T-helper 2 cell (primary cell): ENCODE results near the gene VDR.
"Not testable (repeated sequence)": the region's sequence is repeated elsewhere in the genome, so short reads cannot be mapped to it uniquely, and the experiment has no call there.

Experiments used
- DNase-seq, 5 experiments: peaks; one replicate each; pipeline versions ENCODE4 v3.0.0 to v3.0.0-alpha.2; 2012 to 2022

VDR gene

GRCh38 chr12:47812797-47813510, 91.8 kb downstream of the VDR start:
- DNase-seq = peak; percentile 73 to 98 (median 85)

DNA sequence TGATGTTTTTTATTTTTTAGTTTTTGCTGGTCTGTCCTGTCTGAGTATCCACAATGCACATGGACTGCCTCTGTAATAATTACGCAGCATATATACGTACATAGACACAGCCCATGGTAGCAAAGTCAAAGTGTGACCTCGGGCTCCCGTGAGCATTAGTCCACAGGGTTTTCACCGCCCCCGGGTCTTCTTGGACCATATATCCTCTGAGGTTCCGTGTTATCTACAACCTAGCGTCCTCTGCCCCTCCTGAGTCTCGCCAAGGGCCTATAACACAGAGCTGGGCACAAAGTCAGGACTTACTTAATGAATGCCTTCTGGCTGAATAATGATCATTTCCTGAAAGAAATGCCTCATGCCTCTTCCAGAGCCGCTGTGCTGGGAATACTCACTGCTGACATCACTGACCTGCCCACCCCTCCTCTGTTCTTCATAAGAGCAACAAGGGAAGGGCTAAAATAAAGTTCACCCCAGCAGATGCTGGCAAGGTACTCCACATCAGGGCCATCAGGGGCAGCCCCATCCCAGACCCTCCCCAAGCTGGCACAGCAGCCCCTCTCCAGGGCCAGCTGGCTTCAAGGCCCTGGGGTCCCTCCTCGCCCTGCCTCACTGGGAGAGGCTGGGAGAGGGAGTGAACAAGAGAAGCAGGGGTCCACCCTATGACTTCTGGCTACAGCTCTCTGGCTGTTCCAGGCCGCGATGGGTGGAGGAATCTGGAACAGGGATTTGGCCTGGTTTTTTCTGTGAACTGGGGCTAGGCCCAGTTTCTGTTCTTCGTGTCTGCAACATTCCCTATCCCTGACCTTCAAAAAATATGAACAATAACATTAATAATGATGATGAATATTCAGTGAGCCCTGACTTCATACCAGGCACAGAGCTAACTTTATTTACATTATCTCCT, 93.0 kb downstream of the VDR start:
- DNase-seq = no peak

DNA sequence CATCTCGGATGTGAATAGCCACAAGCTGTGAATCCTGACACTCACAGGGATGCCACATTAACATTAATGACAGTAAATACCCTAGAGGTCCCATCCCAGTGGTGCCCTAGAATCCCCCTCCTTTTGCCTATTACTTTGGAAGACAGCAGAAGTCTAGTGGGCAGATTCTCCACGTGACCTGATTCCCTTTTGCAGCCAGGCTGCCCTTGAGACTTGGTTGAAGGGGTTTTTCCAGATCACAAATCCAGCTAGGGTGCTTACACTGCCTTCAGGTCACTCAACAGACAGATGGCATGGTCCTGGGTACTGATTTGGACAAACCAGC, 93.8 kb downstream of the VDR start:
- DNase-seq = no peak

- DNase-seq = not testable (repeated sequence)
Observed at GRCh38 chr12:47809518-47809917, 95.3 kb downstream of the VDR start.

DNA sequence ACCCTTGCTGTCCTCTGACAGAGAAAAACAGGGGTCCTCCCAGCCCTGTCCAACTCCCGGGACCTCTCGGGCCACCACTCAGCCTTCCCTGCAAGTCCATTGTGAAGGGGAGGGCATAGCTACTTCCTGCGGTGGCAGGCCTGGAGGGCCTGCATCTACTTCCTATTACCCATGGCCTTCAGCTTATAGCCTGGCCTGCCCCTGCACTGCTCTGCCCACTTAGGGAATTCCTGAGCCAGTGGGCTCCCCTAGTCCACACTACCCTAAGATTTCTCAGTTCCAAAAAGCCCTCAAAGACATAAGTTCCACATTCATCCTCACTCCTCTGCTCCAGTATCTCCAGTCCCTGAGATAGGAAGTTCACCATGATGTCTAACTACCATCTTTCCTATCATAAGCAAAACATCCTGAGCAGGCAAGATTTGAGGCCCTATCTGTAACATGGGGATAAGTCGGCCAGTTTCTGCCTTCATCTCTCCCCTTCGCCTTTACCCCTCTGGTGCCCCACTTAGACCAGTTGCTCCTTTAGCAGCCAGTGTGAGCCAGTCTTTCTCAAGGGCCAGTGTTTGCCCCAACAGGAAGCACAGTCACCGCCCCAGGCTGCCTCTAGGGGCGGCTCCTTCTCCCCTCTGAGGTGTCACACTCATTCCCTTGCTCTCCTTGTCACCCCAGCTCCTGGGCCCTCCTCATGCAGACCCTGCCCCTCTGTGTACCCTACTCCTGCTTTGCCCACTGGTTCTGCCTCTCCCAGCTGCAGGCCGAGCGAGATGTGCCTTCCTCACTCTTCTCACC, 96.0 kb downstream of the VDR start:
- DNase-seq = peak in 4 of 5 experiments; percentile 19 to 62 (median 33)

- DNase-seq = peak; percentile 33 to 89 (median 60)
Observed at GRCh38 chr12:47808050-47808449, 96.7 kb downstream of the VDR start.

GRCh38 chr12:47807338-47807737, 97.5 kb downstream of the VDR start:
- DNase-seq = no peak

DNA sequence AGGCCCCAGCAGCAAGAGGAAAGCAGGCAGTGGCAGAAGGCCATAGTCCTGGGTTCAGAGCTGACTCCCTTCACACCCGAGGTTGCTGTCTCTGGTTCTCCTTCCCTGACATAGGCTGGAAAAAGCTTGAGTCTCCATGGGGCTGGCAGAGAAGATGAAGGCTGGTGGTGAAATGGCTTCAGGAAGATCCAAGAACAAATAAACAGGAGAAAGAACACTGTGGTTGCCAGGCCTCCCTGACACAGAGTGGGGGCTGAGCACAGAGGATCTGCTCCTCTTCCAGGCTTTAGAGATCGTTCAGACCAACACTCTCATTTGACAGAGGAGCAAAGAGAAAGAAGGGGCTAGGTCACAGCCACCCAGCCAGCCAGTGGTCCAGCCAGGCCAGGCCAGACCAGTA, 99.4 kb downstream of the VDR start:
- DNase-seq = no peak

DNA sequence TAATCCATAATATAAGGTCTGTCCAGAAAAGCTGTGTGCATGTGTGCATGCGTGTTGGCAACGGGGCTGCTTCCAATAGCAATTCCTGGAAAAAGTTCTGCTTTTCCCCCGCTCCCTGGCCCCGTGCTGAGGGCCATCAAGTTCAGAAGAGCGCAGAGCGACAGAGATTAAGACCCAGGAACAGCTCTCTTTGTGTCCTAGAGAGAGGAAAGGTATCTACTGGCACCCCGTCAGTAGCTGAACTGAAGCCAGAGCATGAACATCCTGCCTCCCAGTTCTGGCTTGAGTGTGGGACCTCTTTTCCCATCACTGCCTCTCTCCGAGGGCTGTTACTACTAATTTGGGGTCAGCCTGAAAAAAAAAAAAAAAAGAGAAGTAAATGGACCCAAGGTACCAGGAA, 100.6 kb downstream of the VDR start:
- DNase-seq = no peak

DNA sequence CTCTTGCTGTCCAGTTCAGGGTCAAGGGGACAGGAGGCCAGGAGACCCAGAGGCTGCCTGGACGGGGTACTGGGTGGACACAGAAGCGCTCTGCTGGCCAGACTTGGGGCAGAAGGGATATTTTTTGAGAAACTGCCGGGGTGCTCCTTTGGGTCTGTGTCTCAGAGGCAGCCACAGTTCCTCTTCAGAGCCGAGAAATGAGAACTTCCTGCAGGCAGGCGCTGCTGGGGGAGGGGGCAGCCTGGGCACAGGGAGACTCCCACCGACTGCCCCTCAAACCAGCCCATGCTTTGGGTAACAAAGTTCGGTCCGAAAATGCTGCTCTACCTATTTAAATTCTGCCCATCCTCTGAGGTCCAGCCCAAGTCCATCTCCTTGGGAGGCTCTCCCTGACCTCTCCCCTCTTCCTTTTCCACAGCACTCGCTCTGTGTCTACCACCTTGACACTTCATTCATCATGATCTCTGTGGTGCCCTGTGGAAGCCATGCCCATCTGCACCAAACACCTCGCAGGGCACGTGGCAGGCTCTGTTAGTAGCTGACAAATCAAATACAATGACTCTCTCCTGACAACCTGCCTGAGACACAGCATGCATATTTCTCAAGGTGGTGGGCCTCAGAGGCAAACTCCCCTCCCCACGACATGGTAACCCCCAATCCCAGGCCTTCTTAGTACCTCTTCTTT, 101.5 kb downstream of the VDR start:
- DNase-seq = no peak

GRCh38 chr12:47802312-47802711, 102.5 kb downstream of the VDR start:
- peak in 1 of 5 experiments; percentile 40 for DNase-seq

DNA sequence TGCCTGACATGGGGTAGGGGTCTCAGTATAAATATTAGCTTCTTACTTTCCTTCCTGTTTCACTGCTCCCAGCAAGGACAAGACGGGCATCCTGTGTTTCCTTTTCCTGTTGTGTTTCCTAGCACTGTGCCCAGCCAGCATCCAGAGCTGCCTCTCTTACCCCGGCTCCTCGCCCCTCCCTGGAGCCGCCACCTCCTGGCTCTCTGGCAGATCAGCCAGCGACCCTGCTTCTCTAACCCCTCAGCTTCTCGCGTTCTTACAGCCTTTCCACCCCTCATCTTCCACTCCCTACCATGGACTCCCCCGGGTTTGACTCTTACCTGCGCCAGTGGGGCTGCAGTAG, 102.9 kb downstream of the VDR start:
- DNase-seq = no peak

DNA sequence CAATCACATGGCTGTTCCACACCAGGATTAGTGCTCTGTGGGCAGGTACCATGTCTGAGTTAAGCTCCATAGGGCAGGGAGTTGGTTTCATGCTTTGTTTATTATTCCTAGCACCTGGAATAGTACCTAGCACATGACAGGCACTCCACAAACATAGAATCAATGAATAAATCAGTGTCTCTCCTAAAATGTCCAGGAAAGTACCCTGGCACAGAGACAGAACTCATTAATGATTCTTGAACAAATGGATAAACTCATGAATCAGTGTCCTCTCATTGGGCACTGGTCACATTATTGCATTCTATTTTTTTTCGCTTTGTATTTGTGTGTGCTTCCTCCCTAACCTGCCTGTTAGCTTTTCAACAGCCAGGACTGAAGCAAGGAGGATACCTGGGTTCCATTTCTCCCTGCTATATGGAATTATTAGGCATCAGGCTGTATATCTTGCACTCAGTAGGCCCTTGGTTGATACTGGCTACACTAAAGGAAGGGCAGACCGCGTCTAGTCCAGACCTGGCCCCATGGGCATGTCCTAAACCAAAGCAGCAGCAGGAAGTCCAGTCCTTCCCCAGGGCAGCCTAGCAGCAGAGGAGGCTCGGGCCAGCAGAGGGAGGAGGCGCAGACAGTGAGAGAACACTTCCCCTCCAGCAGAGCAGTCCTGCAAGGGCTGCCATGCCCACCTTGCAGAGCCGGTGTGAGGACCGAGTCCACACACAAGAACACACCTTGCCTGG, 103.5 kb downstream of the VDR start:
- DNase-seq = no peak

DNA sequence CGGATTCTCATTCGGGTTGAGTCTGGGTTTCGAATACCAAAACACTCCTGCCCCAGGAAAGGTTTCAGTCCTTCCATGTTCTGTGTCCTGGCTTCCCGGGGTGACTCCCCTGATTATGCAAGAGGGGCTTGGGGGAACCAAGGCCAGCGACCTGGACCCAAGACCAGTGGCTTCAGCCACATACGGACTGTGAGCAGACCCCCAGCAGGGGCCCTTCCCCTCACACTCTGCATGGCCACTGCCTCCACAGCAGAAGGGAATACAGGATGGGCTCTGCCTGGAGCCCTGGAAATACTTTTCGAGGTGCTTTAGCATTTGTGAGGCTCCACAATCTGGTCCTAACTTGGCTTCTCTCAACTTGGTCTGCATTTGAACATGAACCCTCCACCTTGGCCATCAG, 104.2 kb downstream of the VDR start:
- no peak for DNase-seq

GRCh38 chr12:47799357-47799955, 105.3 kb downstream of the VDR start:
- DNase-seq = no peak

GRCh38 chr12:47798382-47798948, 106.3 kb downstream of the VDR start:
- DNase-seq = no peak

DNA sequence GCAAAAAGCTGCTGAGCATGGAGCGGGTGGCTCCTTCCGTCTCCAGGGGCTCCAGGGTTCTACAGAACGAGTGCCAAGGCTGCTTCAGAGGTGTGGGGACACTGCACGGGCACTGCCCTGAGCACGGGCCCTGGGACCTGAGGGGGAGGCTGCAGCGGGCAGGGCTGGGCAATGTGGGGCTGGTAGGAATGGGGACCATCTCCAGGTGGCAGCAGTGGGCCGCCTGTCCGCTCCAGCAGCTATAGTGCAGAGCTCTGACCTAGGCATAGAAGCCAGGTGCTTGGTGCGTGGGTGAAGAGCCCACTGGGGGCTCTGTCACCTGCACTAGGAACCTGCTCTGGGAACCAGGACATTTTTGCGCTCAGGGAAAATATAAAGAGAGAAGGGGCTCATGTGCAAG, 107.4 kb downstream of the VDR start:
- peak in 2 of 5 experiments; percentile 25 to 44 for DNase-seq

DNA sequence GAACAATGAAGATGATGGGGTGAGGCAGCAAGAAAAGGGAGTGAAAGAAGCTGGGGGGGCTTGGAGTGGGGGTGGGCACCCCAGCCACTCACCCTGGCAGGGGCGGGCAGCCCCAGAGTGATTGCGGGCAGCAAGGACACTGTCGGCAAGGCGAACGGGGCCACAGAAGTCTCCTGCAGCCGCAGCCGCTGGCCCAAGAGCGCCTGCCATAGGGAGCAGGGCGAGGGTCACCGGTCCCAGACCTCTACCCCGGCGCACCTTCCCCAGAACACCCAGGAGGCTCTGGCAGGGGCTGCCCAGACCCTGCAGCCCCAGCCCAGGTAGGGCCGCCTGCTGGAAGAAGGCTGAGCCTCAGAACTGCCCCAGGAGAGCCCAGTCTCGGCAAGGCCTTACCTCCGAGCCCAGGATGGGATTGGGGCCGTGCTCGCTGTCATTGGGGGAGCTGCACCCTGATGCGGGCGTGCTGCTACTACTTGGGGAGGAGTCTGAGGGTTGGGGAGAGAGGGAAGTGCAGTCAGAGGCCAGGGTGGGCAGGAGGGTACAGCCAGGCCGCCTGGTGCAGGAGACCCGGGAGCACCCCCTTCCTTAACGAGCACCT, 108.9 kb downstream of the VDR start:
- no peak for DNase-seq

DNA sequence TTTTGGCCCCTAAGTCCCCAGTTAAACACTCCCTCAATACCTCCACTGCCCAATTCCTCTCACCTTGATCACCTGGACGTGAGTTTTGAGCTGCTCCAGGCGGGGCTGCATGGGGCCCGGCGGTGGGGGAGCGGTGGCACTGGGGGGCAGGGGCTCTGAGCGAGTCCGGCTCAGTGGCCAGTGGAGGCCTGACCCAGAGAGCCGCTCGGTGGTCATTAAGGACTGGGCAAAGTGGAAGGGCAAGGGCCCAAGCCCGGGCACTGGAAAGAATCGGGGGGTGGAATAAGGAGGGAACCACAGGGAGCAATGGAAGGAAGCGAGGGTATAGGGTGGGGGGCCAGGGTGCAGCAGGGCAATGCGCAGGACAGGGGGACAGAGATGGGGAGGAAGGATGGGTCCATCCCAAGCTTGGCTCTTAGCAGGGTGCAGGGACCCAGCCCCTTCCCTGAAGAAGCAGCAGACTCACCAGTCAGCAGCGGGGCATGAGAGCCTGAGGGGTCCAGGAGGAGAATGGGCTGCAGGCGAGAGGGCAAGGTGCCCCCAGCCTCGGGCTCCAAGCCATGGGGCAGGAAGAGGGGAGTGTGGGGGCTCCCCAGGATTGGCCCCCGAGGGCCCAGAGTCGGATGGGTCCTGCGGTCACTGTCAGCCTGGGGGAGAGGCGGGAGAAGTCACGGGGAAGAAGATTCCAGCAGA, 109.5 kb downstream of the VDR start:
- no peak for DNase-seq

GRCh38 chr12:47794679-47795078, 110.1 kb downstream of the VDR start:
- no peak for DNase-seq
